ENCODE data around the gene EHMT1.

The EHMT1 gene

DNA sequence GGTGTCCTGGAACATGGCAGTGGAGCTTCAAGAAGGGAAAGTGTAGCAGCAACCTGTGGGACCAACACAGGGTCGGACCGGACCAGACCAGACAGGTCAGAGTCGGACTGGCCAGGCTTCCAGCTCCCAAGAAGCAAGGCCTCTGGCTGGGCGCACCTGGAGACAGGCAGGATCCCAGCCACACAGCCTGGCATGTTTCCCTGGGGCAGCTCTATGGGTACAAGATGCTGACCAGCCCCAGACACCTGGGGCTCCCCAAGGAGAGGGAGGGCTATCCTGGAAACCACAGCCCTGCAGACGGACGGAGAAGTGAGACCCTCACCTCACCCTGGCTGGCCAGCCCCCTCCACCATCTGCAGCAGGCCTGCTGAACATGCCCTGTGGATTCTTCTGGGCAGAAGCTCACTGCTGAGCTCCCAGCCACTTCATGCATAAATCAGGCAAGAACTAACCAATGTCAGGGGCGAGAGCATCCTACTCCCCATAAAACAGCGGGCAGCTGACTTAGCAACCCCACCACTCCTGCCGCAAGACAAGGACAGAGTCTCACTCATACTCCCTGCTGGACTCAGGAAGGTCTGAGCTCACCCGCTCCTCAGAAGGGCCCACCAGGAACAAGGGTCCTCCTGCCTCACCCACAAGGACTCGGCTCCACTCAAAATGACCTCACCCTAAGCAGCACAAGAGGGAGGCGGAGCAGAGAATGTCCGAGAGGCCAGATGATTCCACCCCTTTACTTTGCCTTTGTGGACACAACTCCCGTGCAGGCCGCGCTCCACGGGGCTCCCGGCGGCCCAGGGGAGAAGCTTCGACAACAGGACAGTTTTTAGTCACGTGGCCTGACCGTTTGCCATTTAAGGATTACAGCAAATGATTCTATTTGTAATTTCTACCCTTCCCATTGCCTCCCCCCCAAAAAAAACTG lies 37.2 kb upstream of the EHMT1 start:
- no peaks in the 10 kb centered on the region for H3K9me3 ChIP-seq (ENCODE audit: control insufficient read depth in 1 of 2, low read length in 2 of 2)
- H3K4me3 ChIP-seq (ENCODE audit: low read depth in 1 of 2, low read length in 2 of 2) = no peak overlapping the region
- H3K27ac ChIP-seq (ENCODE audit: low read length) = no peak overlapping the region
- peaks cover 12 to 35% of the 10 kb centered on the region in 2 donors for H3K36me3 ChIP-seq (ENCODE audit: control insufficient read depth in 1 of 2, insufficient read depth in 2 of 2, low read length in 2 of 2)
- H3K4me1 ChIP-seq (ENCODE audit: control insufficient read depth in 1 of 2, insufficient read depth in 2 of 2, low read length in 2 of 2) = peaks cover 4 to 16% of the 10 kb centered on the region in 2 donors
- H3K27me3 ChIP-seq (ENCODE audit: low read depth, low read length) = no peaks in the 10 kb centered on the region

DNA sequence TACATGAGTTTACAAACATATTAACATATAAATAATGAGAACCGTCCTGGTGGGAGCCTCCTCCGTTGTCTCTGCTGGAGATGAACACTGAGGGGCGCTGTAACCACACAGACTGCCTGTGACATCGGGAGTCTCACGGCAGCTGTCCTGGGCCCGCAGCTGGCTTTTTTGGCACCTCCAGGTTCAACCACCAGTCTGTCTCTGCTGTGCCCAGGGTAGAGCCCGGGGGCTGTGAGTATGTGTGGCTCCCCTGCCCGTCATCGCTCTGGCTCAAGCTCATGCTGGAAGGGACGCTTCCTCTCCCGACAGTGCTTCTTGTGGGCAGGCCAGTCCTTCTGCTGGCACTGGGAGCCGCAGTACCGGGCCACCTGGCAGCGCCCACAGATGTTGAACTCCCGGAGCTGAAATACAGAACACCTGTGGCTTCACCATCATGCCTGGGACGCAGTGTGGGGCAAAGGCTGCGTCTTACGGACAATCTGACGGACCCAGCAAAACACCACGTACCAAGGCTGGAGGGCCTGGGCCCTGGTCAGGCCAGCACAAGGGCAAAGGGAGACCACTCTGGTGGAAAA lies 36.4 kb upstream of the EHMT1 start:
- Histone ChIP-seq H3K9me3 (ENCODE audit: control insufficient read depth in 1 of 2, low read length in 2 of 2) (no peaks in the 10 kb centered on the region), H3K27ac (ENCODE audit: low read length) (no peak overlapping the region), H3K36me3 (ENCODE audit: control insufficient read depth in 1 of 2, insufficient read depth in 2 of 2, low read length in 2 of 2) (peaks cover 20 to 41% of the 10 kb centered on the region in 2 donors), H3K4me1 (ENCODE audit: control insufficient read depth in 1 of 2, insufficient read depth in 2 of 2, low read length in 2 of 2) (peaks cover 4 to 8% of the 10 kb centered on the region in 2 donors), H3K27me3 (ENCODE audit: low read depth, low read length) (no peaks in the 10 kb centered on the region), H3K4me3 (ENCODE audit: low read depth in 1 of 2, low read length in 2 of 2) (no peak overlapping the region)

DNA sequence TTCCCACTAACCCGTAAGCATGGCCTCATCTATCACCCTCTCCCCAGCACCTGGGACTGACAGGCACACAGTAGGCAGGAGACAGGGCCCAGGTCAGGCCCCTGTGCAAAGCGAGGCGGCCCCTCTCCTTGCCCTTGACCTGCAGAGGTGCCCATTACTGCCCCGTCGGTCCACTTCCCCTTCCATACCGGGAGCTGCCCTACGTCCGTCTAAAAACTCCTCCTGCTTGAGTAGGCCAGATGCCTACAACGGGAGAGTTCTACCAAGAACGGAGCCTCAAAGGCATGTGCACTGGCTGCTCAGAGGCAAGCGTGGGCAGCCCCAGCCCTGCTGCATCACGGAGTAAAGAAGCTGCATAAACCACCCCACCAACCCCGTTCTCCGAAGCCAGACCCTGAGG lies 35.5 kb upstream of the EHMT1 start:
- no peaks in the 10 kb centered on the region for H3K4me1 ChIP-seq (ENCODE audit: control insufficient read depth in 1 of 2, insufficient read depth in 2 of 2, low read length in 2 of 2)
- H3K9me3 ChIP-seq (ENCODE audit: control insufficient read depth in 1 of 2, low read length in 2 of 2) = no peaks in the 10 kb centered on the region
- H3K36me3 ChIP-seq (ENCODE audit: control insufficient read depth in 1 of 2, insufficient read depth in 2 of 2, low read length in 2 of 2) = peaks cover 23 to 51% of the 10 kb centered on the region in 2 donors
- no peak overlapping the region for H3K27ac ChIP-seq (ENCODE audit: low read length)
- no peak overlapping the region for H3K4me3 ChIP-seq (ENCODE audit: low read depth in 1 of 2, low read length in 2 of 2)
- H3K27me3 ChIP-seq (ENCODE audit: low read depth, low read length) = no peaks in the 10 kb centered on the region

DNA sequence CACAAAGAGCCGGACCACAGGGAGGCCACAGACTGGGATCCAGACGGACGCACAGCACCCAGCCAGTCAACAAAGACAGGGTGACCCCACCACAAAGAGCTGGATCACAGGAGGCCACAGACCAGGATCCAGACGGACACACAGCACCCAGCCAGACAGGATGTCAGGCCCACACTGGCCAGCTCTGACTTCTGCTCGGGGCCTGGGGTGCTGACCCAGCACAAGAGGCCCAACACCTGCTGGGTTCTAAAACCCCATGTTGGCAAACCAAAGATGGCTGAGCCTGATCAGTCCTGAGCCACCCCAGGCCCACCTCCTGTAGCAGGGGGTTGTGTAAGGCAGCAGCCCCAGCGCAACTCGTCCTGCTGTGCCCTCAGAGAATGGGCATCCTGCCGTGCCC lies 34.8 kb upstream of the EHMT1 start:
- no peaks in the 10 kb centered on the region for H3K27me3 ChIP-seq (ENCODE audit: low read depth, low read length)
- H3K4me1 ChIP-seq (ENCODE audit: control insufficient read depth in 1 of 2, insufficient read depth in 2 of 2, low read length in 2 of 2) = peaks cover under 1 to 4% of the 10 kb centered on the region in 2 donors
- H3K36me3 ChIP-seq (ENCODE audit: control insufficient read depth in 1 of 2, insufficient read depth in 2 of 2, low read length in 2 of 2) = peaks cover 23 to 54% of the 10 kb centered on the region in 2 donors
- no peak overlapping the region for H3K4me3 ChIP-seq (ENCODE audit: low read depth in 1 of 2, low read length in 2 of 2)
- H3K27ac ChIP-seq (ENCODE audit: low read length) = no peak overlapping the region
- no peaks in the 10 kb centered on the region for H3K9me3 ChIP-seq (ENCODE audit: control insufficient read depth in 1 of 2, low read length in 2 of 2)

DNA sequence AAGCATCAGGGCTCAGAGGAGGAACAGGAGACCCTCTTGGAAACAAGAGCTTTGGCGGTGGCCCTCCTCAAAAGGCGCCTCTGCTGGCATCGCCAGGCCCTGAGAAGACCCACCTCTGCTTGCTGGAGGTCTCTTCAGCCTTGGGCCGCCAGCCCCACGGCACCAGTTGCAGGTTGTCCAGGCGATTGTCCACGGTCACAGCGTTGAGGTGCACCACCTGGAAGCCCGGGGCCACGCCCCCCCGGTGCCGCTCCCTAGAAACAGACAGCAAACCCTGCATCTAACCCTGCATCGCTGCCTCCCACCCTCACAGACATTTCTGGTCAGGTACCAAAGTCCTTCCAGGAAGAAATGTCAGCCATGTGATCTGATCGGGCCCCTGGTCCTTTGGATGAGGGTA lies 32.0 kb upstream of the EHMT1 start:
- Histone ChIP-seq H3K36me3 (ENCODE audit: control insufficient read depth in 1 of 2, insufficient read depth in 2 of 2, low read length in 2 of 2) (peaks cover 19 to 44% of the 10 kb centered on the region in 2 donors), H3K4me1 (ENCODE audit: control insufficient read depth in 1 of 2, insufficient read depth in 2 of 2, low read length in 2 of 2) (peaks cover 6 to 16% of the 10 kb centered on the region in 2 donors), H3K4me3 (ENCODE audit: low read depth in 1 of 2, low read length in 2 of 2) (no peak overlapping the region), H3K9me3 (ENCODE audit: control insufficient read depth in 1 of 2, low read length in 2 of 2) (no peaks in the 10 kb centered on the region), H3K27me3 (ENCODE audit: low read depth, low read length) (no peaks in the 10 kb centered on the region), H3K27ac (ENCODE audit: low read length) (no peak overlapping the region)

DNA sequence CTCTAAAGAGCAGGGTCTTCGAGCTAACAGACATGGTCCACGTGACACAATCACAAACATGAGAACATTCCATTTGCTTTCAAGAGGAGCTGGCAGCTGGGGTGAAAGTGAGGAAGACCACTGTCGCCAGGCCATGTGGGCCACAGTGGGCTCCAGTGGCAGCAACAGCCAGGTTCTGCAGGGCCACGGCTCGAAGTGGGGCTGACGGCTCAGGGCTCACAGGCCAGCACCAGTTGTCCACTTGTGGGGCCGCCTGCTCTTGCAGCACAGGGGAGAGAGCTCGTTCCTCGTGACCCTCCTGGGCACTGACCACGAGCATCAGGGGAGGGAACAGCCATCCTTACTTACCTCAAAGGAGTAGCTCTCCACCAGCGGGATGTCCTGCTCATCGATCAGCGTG lies 30.5 kb upstream of the EHMT1 start:
- Histone ChIP-seq H3K4me1 (ENCODE audit: control insufficient read depth in 1 of 2, insufficient read depth in 2 of 2, low read length in 2 of 2) (peaks cover 6 to 16% of the 10 kb centered on the region in 2 donors), H3K9me3 (ENCODE audit: control insufficient read depth in 1 of 2, low read length in 2 of 2) (no peaks in the 10 kb centered on the region), H3K36me3 (ENCODE audit: control insufficient read depth in 1 of 2, insufficient read depth in 2 of 2, low read length in 2 of 2) (peaks cover 12 to 33% of the 10 kb centered on the region in 2 donors), H3K4me3 (ENCODE audit: low read depth in 1 of 2, low read length in 2 of 2) (no peak overlapping the region), H3K27me3 (ENCODE audit: low read depth, low read length) (no peaks in the 10 kb centered on the region), H3K27ac (ENCODE audit: low read length) (no peak overlapping the region)

DNA sequence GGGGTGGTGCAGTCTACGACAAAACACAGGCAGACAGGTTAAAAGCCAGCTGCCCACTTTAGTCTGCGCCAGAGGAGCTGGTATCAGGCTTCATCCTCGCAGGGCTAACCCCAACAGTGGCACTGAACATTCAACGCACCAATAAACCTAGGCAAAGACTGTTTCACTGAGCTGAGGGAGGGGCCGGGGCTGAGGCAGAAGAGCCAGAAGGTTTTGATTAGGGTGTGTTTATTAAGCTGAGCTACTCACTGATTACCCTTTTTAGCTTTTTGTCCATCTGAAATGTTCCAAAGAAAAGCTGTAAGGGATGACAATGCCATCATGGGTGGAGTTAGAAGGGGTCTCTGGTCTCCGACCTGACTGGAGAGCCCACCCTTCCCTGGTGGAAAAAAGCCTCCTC lies 29.9 kb upstream of the EHMT1 start:
- H3K36me3 ChIP-seq (ENCODE audit: control insufficient read depth in 1 of 2, insufficient read depth in 2 of 2, low read length in 2 of 2) = peaks cover 11 to 32% of the 10 kb centered on the region in 2 donors
- H3K4me1 ChIP-seq (ENCODE audit: control insufficient read depth in 1 of 2, insufficient read depth in 2 of 2, low read length in 2 of 2) = peaks cover 6 to 16% of the 10 kb centered on the region in 2 donors
- H3K4me3 ChIP-seq (ENCODE audit: low read depth in 1 of 2, low read length in 2 of 2) = peak overlapping the region in 1 of 2 donors; percentile 50
- H3K27me3 ChIP-seq (ENCODE audit: low read depth, low read length) = no peaks in the 10 kb centered on the region
- H3K9me3 ChIP-seq (ENCODE audit: control insufficient read depth in 1 of 2, low read length in 2 of 2) = no peaks in the 10 kb centered on the region
- no peak overlapping the region for H3K27ac ChIP-seq (ENCODE audit: low read length)

DNA sequence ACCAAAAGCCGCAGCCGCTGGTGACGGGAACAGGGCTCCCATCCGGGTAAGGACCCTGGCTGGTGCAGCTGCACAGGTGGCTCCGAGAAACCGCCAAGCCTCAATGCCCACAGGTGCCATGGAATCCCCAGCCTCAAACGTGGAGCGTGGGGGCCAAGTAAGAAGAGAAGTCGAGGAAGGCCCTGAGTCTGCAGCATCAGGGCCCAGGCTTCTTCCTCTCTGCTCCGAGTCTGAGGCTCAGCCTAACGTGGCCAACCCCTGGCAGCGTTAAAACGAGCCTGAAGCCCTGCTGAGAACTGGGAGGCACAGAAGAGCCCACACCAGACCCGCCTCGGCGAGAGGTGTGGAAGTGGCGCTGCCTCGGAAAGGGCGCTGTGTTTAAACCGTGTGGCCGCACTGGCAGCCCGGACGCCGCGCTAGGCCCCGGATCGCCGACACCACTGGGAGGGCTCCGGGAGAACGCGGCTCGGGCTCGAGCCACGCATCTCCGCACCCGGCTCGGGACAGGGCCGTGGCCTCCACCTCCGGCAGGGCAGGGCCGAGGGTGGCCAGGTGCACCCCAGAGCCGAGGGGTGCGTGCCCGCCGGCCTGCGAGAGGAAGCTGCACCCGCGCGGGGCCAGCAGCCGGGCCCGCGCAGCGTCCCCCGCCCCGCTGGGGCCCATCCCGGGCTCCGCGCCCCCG lies 29.2 kb upstream of the EHMT1 start:
- H3K27ac ChIP-seq (ENCODE audit: low read length) = no peak overlapping the region
- no peaks in the 10 kb centered on the region for H3K9me3 ChIP-seq (ENCODE audit: control insufficient read depth in 1 of 2, low read length in 2 of 2)
- H3K36me3 ChIP-seq (ENCODE audit: control insufficient read depth in 1 of 2, insufficient read depth in 2 of 2, low read length in 2 of 2) = peaks cover 11 to 32% of the 10 kb centered on the region in 2 donors
- H3K4me1 ChIP-seq (ENCODE audit: control insufficient read depth in 1 of 2, insufficient read depth in 2 of 2, low read length in 2 of 2) = peaks cover 6 to 16% of the 10 kb centered on the region in 2 donors
- peak overlapping the region; percentile 50 to 80 for H3K4me3 ChIP-seq (ENCODE audit: low read depth in 1 of 2, low read length in 2 of 2)
- no peaks in the 10 kb centered on the region for H3K27me3 ChIP-seq (ENCODE audit: low read depth, low read length)

DNA sequence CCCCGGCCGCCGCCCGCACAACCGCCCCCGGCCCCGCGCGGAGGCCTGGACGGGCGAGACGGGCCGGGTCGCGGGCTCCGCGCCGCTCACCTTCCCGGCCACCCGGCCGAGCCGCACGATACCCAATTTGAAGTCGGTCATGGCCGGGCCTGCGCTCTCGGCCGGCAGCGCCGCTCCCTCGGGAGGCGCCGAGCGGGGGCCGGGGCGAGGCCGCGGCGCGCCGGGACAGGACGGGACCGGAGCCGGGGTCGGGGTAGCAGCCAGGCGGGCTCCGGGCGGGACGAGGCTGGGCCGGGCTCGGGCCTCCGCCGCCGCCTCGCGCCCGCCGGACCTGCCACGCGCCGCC lies 28.7 kb upstream of the EHMT1 start:
- H3K9me3 ChIP-seq (ENCODE audit: control insufficient read depth in 1 of 2, low read length in 2 of 2) = no peaks in the 10 kb centered on the region
- H3K27me3 ChIP-seq (ENCODE audit: low read depth, low read length) = no peaks in the 10 kb centered on the region
- H3K27ac ChIP-seq (ENCODE audit: low read length) = no peak overlapping the region
- peaks cover 11 to 32% of the 10 kb centered on the region in 2 donors for H3K36me3 ChIP-seq (ENCODE audit: control insufficient read depth in 1 of 2, insufficient read depth in 2 of 2, low read length in 2 of 2)
- H3K4me1 ChIP-seq (ENCODE audit: control insufficient read depth in 1 of 2, insufficient read depth in 2 of 2, low read length in 2 of 2) = peaks cover 6 to 16% of the 10 kb centered on the region in 2 donors
- peak overlapping the region in 1 of 2 donors; percentile 80 for H3K4me3 ChIP-seq (ENCODE audit: low read depth in 1 of 2, low read length in 2 of 2)

DNA sequence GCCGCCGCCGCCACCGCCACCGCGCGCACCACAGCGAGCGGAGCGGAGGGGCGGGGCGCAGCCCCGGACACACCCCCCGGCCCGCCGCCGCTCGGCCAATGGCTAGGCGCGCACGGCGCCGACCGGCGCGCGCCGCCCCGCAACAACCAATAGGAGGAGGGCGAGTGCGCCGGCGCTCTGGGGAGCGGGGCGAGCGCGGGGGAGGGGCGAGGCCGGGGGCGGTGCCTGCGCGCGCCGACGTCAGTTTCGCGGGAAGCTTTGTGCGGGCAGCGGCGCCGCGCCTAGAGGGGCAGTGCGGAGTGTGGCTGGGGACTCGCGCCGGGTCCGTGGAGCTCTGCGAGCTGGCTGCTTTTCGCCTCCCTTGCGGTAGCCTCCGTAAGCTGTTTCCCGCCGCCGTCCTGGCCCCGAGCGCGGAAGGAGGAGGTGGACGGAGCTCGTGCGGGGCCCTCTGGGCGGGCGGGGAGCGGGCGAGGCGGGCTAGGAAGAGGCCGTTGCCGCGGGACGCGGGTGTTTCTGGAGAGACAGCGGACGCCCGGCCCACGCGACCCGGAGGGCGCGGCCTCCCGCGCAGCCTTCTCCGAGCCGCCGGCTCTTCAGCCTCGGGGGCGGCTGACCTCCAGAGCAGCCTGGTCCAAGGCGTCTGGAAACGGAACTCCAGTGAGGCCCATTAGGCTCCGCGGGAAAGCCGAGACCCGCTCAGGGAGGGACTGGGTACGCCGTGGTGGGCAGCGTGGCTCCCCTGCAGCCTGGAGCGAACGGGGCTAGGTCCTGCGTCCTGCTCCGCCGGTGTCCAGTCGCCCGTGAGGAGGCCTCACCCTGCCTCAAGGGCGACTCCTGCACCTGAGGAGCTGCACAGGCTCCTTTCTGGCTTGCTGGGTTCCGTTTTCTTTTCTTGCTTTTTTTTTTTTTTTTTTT lies 28.1 kb upstream of the EHMT1 start, which contains the start of gene ZMYND19:
Gene ZMYND19, minus strand, starts transcription at position 44 of the 915 bp plus-strand sequence. CDS start 249 bp downstream, outside the sequence.
- Histone ChIP-seq H3K36me3 (ENCODE audit: control insufficient read depth in 1 of 2, insufficient read depth in 2 of 2, low read length in 2 of 2) (peaks cover 11 to 29% of the 10 kb centered on the region in 2 donors), H3K27ac (ENCODE audit: low read length) (no peak within 1 kb of the TSS), H3K9me3 (ENCODE audit: control insufficient read depth in 1 of 2, low read length in 2 of 2) (no peaks in the 10 kb centered on the region), H3K27me3 (ENCODE audit: low read depth, low read length) (no peaks in the 10 kb centered on the region), H3K4me1 (ENCODE audit: control insufficient read depth in 1 of 2, insufficient read depth in 2 of 2, low read length in 2 of 2) (peaks cover 6 to 16% of the 10 kb centered on the region in 2 donors), H3K4me3 (ENCODE audit: low read depth in 1 of 2, low read length in 2 of 2) (peak within 1 kb of the TSS; percentile 56 to 80)

All from muscle layer of duodenum (tissue), 2 donors.